Head of caudate nucleus (tissue), 42 donors: ENCODE data around the gene GALP.
"Not testable (repeated sequence)": the region's sequence is repeated elsewhere in the genome, so short reads cannot be mapped to it uniquely, and the experiment has no call there.

Source experiments
- DNase-seq, 42 donors: peaks; one replicate each; pipeline versions ENCODE4 v3.0.0 to v3.0.0-alpha.2; 2020 to 2021; ENCODE audit warnings: mixed read lengths in 7 of 42
- intact Hi-C: fragments of 100-400 bp; cut with DNase I; formaldehyde crosslinking; loops from one replicate; pipeline ENCODE4 v1.15.0; 2022

Gene GALP

DNA sequence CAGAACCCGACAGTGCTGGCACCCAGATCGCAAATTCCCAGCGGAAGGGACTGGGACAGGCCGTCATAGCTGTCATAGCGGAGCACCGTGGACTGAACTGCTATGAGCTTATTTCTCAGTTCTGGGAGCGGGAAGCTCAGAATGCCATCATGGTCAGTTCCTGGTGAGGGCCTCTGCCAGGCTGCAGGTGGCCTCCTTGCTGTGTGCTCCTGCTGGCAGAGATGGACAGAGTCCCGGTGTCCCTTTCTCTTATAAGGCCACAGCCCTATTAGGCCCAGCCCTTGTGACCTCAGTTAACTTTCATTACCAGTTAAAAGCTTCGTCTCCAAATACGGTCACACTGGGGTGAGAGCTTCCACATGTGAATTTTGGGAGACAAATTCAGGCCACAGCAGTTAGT, 30.1 kb upstream of the GALP start:
- intact Hi-C loops: loop anchor here (10.0 kb wide), 1 partner anchor 169 kb away; the partner anchor contains the start of gene ZSCAN5A
- DNase-seq: no peak

DNA sequence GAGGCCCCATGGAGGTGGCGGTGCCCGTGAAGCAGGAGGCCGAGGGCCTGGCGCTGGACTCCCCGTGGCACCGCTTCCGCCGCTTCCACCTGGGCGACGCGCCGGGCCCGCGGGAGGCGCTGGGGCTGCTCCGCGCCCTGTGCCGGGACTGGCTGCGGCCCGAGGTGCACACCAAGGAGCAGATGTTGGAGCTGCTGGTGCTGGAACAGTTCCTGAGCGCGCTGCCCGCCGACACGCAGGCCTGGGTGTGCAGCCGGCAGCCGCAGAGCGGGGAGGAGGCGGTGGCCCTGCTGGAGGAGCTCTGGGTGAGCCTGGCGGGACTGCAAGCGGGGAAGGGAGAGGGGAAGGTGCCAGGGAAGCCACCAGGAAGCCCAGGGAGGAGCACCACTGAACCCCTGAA, 28.9 kb upstream of the GALP start:
- no peak for DNase-seq
- intact Hi-C loops: loop anchor here (10.0 kb wide), 1 partner anchor 168 kb away; the partner anchor contains the start of gene ZSCAN5A

DNA sequence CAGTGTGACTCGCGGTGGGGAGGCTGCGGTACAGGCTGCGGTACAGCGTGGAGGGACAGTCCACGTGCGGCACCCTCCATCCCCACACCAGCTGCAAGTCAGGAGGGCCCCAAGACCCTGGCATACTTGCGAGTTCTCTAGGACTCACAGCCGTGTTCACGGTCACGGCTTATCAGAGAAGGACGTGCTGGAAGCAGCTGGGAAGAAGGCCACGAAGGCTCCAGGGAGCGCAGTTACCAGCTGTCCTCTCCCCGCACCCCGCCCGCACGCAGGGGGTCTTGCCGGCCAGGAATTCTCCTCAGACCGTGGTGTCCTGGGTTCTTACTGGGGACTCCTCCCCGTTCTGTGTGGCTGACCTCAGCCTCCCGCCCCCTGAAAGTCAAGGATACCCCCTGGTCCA, 28.5 kb upstream of the GALP start:
- no peak for DNase-seq
- intact Hi-C loops: loop anchor here (10.0 kb wide), 1 partner anchor 167 kb away; the partner anchor contains the start of gene ZSCAN5A

DNA sequence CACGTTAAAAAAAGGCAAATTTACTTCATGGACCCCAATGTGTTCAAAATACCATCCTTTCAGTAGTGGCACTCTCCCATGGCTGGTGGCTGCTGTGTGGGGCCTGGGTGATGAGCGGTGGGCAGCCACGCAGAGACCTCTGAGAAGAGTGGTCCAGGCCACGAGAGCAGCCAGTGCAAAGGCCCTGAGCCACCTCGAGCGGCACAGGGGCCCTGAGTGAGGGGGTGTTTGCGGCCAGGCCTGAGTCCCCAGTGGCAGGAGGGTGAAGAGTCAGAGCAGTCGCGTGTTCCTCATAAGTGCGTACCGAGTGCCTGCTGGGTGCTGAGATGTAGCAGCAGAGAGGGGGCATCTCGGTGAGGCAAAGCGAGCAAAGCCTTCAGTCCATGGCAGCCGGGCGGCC, 27.7 kb upstream of the GALP start:
- intact Hi-C loops: loop anchor here (10.0 kb wide), 1 partner anchor 167 kb away; the partner anchor contains the start of gene ZSCAN5A
- DNase-seq: no peak

DNA sequence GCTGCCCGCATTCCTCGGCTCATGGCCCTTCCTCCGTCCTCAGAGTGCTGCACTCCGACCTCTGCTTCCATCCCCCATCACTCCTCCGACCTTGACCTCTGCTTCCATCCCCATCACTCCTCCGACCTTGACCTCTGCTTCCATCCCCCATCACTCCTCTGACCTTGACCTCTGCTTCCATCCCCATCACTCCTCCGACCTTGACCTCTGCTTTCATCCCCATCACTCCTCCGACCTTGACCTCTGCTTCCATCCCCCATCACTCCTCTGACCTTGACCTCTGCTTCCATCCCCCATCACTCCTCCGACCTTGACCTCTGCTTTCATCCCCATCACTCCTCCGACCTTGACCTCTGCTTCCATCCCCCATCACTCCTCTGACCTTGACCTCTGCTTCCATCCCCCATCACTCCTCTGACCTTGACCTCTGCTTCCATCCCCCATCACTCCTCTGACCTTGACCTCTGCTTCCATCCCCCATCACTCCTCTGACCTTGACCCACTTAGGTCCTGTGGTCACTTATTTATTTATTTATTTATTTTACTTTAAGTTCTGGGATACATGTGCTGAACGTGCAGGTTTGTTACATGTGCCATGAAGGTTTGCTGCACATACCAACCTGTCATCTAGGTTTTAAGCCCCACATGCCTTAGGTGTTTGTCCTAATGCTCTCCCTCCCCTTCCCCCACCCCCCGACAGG, 26.7 kb upstream of the GALP start:
- DNase-seq: not testable (repeated sequence)
- intact Hi-C loops: loop anchor here (10.0 kb wide), 1 partner anchor 166 kb away; the partner anchor contains the start of gene ZSCAN5A

DNA sequence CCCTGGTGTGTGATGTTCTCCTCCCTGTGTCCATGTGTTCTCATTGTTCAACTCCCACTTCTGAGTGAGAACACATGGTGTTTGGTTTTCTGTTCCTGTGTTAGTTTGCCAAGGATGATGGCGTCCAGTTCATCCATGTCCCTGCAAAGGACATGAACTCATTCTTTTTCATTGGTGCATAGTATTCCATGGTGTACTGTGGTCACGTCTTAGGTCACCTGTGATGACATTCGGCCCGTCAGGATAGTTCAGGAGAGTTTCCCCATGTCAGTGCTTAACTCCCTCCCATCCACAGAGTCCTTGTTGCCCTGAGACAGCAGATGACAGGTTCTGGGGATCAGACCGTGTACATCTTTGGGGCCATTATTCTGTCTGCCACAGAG, 26.2 kb upstream of the GALP start:
- intact Hi-C loops: loop anchor here (10.0 kb wide), 1 partner anchor 165 kb away; the partner anchor contains the start of gene ZSCAN5A

DNA sequence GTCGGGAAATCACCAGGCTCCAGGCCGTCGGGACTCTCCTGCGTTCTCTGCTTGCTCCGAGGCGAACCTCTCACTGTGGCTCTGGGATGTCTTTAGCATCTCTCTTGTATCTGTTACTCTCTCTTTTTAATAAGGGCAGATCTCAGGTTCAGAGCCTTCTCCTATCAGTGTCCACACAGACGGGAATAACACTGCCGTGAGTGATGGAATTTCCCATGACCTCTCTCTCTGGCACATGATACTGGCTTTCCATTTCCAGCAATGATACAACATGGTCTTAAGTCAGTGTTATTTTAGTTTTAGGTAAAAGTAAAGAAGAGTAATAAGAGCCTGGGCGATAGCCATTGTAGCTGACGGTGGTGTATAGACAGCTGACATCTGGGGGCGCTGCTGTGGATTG, 25.4 kb upstream of the GALP start:
- intact Hi-C loops: no loop called here
- DNase-seq: no peak

More for the DNA sequence above, 26.2 kb upstream of the GALP start:
- no peak for DNase-seq

DNA sequence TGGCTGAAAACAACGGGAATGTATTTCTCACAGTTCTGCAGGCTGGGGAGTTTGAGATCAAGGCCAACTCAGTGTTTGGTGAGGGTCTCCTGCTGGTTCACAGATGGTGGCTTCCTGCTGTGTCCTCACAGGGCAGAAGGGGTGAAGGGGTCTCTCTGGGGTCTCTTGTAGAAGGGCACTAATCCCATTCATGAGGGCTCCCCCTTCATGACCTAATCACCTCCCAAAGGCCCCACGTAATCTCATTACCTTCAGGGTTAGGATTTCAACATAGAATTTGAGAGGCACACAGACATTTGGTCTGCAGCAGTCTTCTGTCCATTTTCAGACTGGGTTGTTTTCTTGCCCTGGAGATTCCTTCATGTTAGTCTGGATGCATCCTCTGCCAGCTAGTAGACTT, 23.2 kb upstream of the GALP start:
- intact Hi-C loops: no loop called here
- no peak for DNase-seq

DNA sequence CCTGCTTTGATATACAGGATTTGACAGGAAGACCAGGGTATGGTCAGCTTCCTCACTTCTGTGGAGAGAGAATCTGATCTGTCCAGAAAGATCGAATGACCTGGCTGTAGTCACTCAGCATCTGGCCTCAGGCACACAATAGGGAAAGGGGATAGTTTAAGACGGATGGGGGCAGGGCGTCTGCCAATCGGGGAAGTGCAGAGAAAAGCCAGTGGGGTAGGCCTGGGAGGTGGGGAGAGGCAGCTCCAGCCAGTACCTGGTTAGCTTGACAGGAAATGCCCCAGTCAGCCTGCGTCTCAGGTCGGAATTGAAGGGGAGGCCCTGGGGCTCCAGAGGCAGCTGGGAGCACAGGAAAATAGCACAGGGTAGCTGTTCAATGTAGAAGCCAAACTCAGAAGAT, 22.3 kb upstream of the GALP start:
- DNase-seq: no peak
- intact Hi-C loops: no loop called here

DNA sequence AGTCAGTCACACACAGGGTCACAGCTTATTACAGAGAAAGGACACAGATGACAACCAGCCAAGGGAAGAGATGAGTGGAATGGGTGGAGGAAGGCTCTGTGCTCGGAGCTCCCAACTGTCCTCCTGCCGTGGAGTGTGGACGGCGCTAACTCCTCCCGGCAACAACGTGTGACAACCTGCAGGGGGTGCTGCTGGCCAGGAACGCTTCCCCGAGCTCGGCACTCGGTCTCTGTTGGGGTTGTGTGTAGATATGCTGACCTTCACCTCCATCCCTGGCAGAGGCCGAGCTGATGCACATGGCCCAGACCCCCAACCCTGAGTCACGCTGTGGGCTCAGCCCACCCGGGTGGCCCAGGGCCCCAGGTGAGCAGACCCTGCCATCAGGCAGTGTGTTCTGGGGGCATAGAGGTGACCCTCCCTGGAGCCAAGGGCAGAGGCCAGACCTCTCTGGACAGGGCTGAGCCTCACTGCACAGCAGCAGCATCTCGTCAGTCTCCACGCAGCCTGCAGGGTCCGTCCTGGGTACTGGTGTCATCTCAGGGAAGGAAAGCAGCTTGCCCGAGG, 20.6 kb upstream of the GALP start:
- intact Hi-C loops: no loop called here
- DNase-seq: peak in 24 of 42 donors; percentile 13 to 64 (median 44)

DNA sequence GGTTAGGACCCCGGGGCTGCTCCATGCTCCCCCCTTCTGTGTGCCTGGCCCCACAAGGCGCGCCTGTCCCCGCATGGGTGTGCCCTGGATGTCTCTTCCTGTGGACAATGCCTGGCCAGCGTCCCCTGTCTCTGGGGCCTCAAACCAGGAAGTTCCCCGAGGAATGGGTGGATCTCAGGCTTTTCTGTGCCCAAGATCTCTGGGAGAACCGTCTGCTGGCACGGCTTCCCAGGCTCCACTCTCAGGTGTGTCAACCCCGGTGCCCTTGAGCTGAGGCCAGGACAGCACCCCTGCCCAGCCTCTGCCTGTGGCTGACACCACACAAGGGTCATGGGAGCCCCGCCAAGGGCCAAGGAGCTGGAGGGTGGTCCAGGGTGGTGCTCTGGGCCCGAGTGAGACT, 19.0 kb upstream of the GALP start:
- no peak for DNase-seq
- intact Hi-C loops: no loop called here

DNA sequence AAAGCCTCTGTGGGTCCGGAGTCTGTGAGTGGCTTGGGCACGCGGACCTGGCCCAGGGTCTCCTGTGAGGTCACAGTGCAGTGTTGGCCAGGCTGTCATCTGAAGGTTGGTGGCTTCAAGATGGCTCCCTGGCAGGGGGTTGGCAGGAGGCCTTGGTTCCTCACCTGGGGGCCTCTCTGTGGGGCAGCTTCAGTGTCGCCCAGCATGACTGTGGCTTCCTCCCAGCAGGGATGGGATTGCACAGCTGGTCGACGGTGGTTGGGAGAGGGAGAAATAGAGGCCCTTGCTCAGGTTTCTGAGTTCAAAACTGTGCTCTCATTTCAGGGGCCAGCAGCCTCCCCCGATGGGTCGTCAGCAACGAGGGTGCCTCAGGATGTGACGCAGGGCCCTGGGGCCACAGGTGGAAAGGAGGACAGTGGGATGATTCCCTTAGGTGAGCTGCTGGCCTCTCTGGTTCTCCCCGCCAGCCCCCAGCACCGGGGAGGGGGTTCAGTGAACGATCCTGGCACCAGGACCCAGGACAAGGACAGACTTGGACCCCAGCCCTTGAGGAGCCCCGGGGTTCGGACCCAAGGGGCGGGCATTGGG, 17.5 kb upstream of the GALP start:
- intact Hi-C loops: no loop called here
- no peak for DNase-seq

DNA sequence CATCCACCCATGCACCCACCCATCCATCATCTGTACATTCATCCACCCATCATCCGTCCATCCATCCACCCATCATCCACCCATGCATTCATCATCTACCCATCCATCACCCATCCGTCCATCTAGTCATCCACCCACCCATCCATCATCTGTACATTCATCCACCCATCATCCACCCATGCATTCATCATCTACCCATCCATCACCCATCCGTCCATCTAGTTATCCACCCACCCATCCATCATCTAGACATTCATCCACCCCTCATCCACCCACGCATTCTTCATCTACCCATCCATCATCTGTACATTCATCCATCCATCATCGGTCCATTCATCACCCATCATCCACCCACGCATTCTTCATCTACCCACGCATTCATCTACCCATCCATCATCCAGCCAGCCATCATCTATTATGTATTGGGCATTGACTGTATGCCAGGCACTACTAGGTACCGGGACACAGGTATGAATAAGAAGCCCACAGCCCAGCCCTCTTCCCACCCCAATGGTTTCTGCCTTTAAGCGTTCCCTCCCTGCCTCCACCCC, 16.7 kb upstream of the GALP start:
- no peak for DNase-seq
- intact Hi-C loops: no loop called here

DNA sequence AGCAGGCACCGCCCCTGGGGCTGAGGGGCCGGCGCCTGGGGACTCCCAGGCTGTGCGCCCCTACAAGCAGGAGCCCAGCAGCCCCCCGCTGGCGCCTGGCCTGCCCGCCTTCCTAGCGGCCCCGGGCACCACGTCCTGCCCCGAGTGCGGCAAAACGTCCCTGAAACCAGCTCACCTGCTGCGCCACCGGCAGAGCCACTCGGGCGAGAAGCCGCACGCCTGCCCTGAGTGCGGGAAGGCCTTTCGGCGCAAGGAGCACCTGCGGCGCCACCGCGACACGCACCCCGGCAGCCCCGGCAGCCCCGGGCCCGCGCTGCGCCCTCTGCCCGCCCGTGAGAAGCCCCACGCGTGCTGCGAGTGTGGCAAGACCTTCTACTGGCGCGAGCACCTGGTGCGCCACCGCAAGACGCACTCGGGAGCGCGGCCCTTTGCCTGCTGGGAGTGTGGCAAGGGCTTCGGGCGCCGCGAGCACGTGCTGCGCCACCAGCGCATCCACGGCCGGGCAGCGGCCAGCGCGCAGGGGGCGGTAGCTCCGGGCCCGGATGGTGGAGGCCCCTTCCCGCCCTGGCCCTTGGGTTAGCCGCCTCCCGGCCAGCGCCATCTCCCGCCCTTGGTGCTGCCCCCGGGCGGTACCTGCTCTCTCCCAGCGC, 16.1 kb upstream of the GALP start:
- DNase-seq: no peak
- intact Hi-C loops: no loop called here

DNA sequence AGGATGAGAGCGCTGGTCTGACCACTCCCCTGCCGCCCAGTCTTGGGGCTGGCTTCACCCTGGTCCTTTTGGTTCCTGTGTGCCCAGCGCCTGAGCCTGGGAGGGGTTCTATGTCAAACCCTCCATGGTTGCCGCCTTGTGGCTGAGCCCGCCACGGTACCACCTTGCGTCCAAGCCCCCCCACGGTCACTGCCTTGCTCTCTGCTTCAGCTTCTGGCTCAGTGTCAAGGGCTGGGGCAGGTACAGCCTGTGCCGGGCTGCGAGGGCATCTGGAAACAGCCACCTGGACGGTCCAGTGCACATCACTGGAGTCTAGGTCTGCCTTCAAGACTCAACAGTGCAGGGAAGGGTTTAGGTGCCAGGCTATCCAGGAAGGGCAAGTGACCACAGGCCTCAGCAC, 14.3 kb upstream of the GALP start:
- intact Hi-C loops: no loop called here
- DNase-seq: no peak

DNA sequence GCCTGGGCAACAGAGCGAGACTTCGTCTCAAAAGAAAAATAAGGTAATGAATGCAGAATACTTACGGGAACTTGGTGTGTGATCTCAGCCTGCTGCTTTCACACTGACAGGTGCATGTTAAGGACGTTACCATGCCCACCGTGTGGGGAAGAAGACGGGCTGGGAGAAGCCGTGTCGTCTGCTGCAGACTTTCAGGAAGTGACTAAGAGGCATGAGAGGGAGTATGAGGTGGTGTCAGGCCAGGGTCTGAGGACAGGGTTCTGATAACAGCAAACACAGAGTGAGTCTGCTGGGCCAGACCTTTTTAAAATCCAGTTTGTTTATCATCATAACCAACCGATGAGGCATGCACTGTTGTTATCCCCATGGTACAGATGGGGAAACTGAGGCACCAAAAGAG, 13.6 kb upstream of the GALP start:
- peak in 6 of 42 donors; percentile 13 to 49 (median 25) for DNase-seq
- intact Hi-C loops: no loop called here

DNA sequence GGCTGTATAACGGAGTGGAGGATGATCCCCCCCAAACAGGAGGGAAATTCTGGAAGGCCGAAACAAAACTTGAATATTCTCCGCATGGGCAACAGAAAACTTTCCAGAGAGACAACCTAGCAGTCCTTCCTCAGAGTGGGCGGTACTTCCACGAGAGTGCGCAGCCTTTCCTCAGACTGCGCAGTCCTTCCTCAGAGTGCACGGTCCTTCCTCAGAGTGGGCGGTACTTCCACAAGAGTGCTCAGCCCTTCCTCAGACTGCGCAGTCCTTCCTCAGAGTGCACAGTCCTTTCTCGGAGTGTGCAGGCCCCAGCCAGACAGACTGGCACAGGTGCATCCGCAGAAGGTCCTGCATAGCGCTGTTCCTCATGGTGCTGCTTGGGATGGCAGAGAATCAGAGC, 12.7 kb upstream of the GALP start:
- DNase-seq: no peak
- intact Hi-C loops: no loop called here

DNA sequence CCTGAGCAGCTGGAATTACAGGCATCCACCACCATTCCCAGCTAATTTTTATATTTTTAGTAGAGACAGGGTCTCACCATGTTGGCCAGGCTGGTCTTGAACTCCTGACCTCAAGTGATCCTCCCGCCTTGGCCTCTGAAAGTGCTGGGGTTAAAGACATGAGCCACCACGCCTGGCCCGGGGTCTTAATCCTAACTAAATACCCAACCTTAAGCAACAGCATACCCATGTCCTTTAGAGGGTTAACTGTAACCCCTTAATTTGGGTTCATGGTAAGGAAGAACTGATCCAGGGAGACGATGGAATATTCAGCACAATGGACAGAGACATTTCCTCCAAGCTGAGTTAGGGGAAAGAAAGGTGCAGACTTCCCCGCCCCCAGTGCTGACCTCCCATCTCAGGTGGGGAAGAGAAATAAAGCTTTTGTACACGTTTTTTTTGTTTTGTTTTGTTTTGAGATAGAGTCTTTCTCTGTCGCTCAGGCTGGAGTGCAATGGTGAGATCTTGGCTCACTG, 8.7 kb upstream of the GALP start:
- intact Hi-C loops: no loop called here
- DNase-seq: no peak

DNA sequence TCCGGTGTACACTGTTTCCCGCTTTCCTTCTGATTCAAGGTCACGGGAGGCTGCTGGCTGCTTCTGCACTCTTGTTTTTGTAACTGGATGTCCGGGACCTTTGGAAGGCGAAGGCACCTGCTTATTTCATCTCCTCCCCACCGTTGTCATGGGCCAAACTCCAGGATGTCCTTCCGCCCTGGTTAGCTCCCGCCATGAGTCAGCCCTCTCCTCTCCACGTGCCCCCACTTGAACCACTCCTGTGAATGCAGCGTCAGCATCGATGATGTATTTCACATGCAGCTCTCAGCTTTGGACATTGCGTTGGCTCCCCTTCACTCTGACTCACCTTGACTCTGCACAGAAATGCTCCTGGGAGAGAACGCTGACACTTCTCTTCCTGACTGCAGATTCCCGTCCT, 5.5 kb upstream of the GALP start:
- intact Hi-C loops: loop anchor here (5.0 kb wide), 1 partner anchor 93 kb away; no protein-coding TSS in a partner anchor
- no peak for DNase-seq
